ENCODE measurements around the gene PRDM10. TPM values are rescaled to one million over a fixed set of nuclear protein-coding genes. Genes with fewer than 3 reads are reported as not detected.

PRDM10 gene
- total RNA-seq, 1 experiment from 2014 or later, result 9.2 TPM

DNA sequence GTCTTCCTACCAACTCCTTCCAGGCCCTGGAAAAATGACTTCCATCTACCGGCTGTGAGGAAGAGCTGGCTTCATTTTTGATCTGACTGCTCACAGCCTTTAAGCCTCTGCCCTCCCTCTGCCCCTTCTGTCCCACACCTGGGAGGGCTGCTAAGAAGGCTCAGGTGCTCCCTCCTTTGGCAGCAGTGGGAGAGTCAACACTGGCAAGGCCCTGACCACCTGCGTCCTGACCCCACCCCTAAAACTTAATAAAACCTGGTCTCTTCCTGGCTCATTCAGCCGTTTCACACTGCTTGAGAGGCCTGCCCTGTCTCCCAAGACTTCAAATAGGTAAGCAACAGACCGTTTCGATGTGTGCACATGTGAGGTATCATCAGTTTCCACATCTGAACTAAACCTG is 55.2 kb downstream of the PRDM10 start:
- Histone ChIP-seq H3K9me2 (ENCODE audit: insufficient read depth) (no peaks in the 10 kb centered on the region), H3K9ac (ENCODE audit: low read length) (no peak overlapping the region), H3K27ac (ENCODE audit: low read depth, low read length) (no peak overlapping the region), H3K79me2 (ENCODE audit: insufficient read depth, low read length) (no peaks in the 10 kb centered on the region), H3K4me2 (ENCODE audit: low read length) (no peak overlapping the region), H3K27me3 (ENCODE audit: insufficient read depth, low read length) (no peaks in the 10 kb centered on the region), H3K4me1 (ENCODE audit: control insufficient read depth in 1 of 2, insufficient read depth in 2 of 2, low read length in 2 of 2) (no peaks in the 10 kb centered on the region), H4K20me1 (ENCODE audit: insufficient read depth) (no peaks in the 10 kb centered on the region), H3K36me3 (ENCODE audit: control insufficient read depth in 1 of 2, insufficient read depth in 2 of 2, low read length in 2 of 2) (no peaks in the 10 kb centered on the region), H3K4me3 (replicated peaks in 1 of 2; ENCODE audit: low read depth in 1 of 2, low read length in 2 of 2) (no peak overlapping the region), H2AFZ (ENCODE audit: low read depth, low read length, poor library complexity, severe bottlenecking) (no peak overlapping the region), H3K9me3 (ENCODE audit: control insufficient read depth in 1 of 2, insufficient read depth in 1 of 2, low read depth in 1 of 2, low read length in 2 of 2) (no peaks in the 10 kb centered on the region)
- ATAC-seq, result peak; percentile 67; the same call in 1 of the 2 replicates
- CTCF ChIA-PET, result no interaction called here
- BruUV-seq (replicated peaks), result no TSS peak
- TF ChIP-seq SRF (IDR thresholded peaks at IDR 0.05; ENCODE audit: low read depth) (no peak), ZNF274 (IDR thresholded peaks at IDR 0.05; ENCODE audit: low read depth, low read length) (no peak), EZH2 (IDR thresholded peaks at IDR 0.05) (no peak), SIN3A (IDR thresholded peaks at IDR 0.05; ENCODE audit: low read depth) (no peak), JUND (IDR thresholded peaks at IDR 0.05) (no peak), ZFX (IDR thresholded peaks at IDR 0.05) (no peak), FOSL1 (IDR thresholded peaks at IDR 0.05; ENCODE audit: low read depth) (no peak), ELF1 (IDR thresholded peaks at IDR 0.05; ENCODE audit: borderline replicate concordance, low read depth) (no peak), EGR1 (IDR thresholded peaks at IDR 0.05; ENCODE audit: low read depth) (no peak), YY1 (IDR thresholded peaks at IDR 0.05; ENCODE audit: extremely low read depth, insufficient replicate concordance, low read depth, low read length) (no peak), POLR2A (IDR thresholded peaks at IDR 0.05; ENCODE audit: borderline replicate concordance, extremely low read depth, insufficient read depth, insufficient read length) (no peak), RAD21 (IDR thresholded peaks at IDR 0.05; ENCODE audit: low read depth) (no peak), POLR2AphosphoS5 (IDR thresholded peaks at IDR 0.05; ENCODE audit: low read depth, low read length) (no peak), CBX3 (IDR thresholded peaks at IDR 0.05; ENCODE audit: low read depth) (no peak), EZH2phosphoT487 (IDR thresholded peaks at IDR 0.05; ENCODE audit: borderline replicate concordance) (no peak)
- TF ChIP-seq, protein P1, sequence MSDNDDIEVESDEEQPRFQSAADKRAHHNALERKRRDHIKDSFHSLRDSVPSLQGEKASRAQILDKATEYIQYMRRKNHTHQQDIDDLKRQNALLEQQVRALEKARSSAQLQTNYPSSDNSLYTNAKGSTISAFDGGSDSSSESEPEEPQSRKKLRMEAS (IDR thresholded peaks at IDR 0.05), result no peak
- TF ChIP-seq, protein P2, sequence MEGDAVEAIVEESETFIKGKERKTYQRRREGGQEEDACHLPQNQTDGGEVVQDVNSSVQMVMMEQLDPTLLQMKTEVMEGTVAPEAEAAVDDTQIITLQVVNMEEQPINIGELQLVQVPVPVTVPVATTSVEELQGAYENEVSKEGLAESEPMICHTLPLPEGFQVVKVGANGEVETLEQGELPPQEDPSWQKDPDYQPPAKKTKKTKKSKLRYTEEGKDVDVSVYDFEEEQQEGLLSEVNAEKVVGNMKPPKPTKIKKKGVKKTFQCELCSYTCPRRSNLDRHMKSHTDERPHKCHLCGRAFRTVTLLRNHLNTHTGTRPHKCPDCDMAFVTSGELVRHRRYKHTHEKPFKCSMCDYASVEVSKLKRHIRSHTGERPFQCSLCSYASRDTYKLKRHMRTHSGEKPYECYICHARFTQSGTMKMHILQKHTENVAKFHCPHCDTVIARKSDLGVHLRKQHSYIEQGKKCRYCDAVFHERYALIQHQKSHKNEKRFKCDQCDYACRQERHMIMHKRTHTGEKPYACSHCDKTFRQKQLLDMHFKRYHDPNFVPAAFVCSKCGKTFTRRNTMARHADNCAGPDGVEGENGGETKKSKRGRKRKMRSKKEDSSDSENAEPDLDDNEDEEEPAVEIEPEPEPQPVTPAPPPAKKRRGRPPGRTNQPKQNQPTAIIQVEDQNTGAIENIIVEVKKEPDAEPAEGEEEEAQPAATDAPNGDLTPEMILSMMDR (IDR thresholded peaks at IDR 0.05 in 2 of 3, conservative IDR thresholded peaks at IDR 0.05 in 1 of 3; ENCODE audit: borderline replicate concordance in 1 of 3, insufficient read depth in 1 of 3, low read depth in 2 of 3, low read length in 2 of 3), result no peak
- RAD21 ChIA-PET (ENCODE audit: low non-redundant PET in 1 of 2, low total read pairs in 2 of 2, uncharacterized antibody in 2 of 2, unreplicated experiment in 2 of 2), result no interaction called here
- DNase-seq (ENCODE audit: low read depth, low spot score), result no peak
- intact Hi-C loops (cut with micrococcal nuclease), result no loop called here
- POLR2A ChIA-PET, result no interaction called here
